Activated naive CD8-positive, alpha-beta T cell treated with anti-CD3 and anti-CD28 coated beads, Interleukin-2, amount 50 U/mL, for 24 hours (primary cell): ENCODE data around the gene VDAC1.

ENCODE experiments used
- ATAC-seq: fragments of 150-1000 bp; cut with Tn5 transposase; one replicate; pipeline ENCODE4 v1.10.0; 2021
- DNase-seq: peaks from one replicate; pipeline ENCODE4 v3.0.0; 2021
- H3K27ac Mint-ChIP-seq: one replicate; pipeline ENCODE4 v1.8.0; 2021; ENCODE audit warnings: mild to moderate bottlenecking, mixed read lengths
- H3K27me3 Mint-ChIP-seq: one replicate; pipeline ENCODE4 v1.8.0; 2021; ENCODE audit warnings: mixed read lengths
- H3K36me3 Mint-ChIP-seq: one replicate; pipeline ENCODE4 v1.8.0; 2021; ENCODE audit warnings: low read depth, mixed read lengths
- H3K4me1 Mint-ChIP-seq: one replicate; pipeline ENCODE4 v1.8.0; 2021; ENCODE audit warnings: mixed read lengths
- H3K4me3 Mint-ChIP-seq: one replicate; pipeline ENCODE4 v1.8.0; 2021; ENCODE audit warnings: mild to moderate bottlenecking, moderate library complexity, mixed read lengths
- H3K9me3 Mint-ChIP-seq: one replicate; pipeline ENCODE4 v1.8.0; 2021; ENCODE audit warnings: mixed read lengths

Gene VDAC1

DNA sequence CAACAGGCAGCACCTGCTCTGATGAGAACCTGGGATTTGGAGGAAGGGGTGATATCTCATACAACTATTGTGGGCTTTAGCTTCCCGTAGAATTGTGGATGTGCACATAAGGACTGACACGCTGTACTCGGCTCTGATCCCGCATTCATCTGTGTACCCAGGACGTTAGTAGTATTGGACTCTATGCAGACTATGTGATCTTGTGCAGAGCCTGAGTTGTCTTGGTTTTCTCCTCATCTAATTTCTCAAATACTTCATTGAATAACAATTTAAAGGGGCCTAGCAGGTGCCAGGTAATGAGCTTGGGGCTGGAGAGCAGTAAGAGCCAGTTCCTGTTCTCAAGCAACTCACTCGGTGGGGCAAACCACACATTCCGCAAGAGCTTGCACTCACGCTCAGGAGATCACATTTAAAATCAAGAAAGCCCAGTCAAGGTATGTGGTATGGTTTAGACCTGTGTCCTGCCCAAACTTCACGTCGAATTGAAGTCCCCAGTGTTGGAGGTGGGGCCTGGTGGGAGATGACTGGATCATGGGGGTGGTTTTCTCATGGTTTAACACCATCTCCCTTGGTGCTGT lies 51.1 kb downstream of the VDAC1 start:
- DNase-seq: no peak

DNA sequence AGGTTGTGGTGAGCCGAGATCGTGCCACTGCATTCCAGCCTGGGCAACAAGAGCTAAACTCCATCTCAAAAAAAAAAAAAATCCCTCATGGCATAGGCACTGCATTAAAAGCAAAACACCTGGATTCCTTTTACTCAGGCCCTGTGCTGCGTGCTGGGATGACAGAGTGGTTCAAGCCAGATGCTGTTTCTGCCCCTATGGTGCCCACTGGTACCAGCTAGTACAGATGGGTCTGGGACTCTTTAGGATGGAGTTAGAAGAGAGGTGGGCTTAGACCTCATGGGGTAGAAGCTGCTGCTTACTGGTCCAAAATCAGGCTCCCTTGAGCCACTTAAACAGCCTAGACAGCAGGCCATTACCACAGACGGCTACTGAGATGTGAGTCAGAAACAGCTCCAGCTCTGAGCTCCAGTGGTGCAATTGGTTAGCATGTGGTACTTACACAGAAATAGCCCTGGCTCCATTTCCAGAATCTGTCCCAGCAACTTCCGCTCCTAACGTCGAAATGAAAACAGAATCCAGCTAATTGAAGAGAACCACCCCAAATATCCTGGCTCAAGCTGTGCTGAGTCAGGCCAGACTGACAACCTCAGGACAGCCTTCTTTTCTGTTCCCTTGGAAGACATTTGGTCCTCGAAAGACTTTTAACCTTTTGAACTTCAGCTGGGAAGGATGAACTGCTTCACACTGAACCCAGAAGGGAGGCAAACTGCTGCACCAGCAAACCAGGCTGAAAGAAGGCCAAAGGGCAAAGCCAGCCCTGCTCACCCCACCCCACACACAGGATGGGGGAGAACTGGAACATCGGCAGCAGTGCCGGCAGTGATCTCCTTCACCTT lies 51.8 kb downstream of the VDAC1 start:
- DNase-seq: no peak
- H3K36me3 Mint-ChIP-seq: peaks cover 21% of the 10 kb centered on the region
- H3K4me3 Mint-ChIP-seq: no peak overlapping the region
- no peak overlapping the region for H3K27ac Mint-ChIP-seq
- no peaks in the 10 kb centered on the region for H3K27me3 Mint-ChIP-seq
- no peaks in the 10 kb centered on the region for H3K9me3 Mint-ChIP-seq
- ATAC-seq: no peak
- peaks cover 16% of the 10 kb centered on the region for H3K4me1 Mint-ChIP-seq

More for the DNA sequence above, 51.1 kb downstream of the VDAC1 start:
- Mint-ChIP-seq H3K27ac (no peak overlapping the region), H3K9me3 (no peaks in the 10 kb centered on the region), H3K4me3 (no peak overlapping the region), H3K4me1 (peaks cover 17% of the 10 kb centered on the region), H3K27me3 (no peaks in the 10 kb centered on the region), H3K36me3 (peaks cover 24% of the 10 kb centered on the region)
- peak; percentile 23 for ATAC-seq

DNA sequence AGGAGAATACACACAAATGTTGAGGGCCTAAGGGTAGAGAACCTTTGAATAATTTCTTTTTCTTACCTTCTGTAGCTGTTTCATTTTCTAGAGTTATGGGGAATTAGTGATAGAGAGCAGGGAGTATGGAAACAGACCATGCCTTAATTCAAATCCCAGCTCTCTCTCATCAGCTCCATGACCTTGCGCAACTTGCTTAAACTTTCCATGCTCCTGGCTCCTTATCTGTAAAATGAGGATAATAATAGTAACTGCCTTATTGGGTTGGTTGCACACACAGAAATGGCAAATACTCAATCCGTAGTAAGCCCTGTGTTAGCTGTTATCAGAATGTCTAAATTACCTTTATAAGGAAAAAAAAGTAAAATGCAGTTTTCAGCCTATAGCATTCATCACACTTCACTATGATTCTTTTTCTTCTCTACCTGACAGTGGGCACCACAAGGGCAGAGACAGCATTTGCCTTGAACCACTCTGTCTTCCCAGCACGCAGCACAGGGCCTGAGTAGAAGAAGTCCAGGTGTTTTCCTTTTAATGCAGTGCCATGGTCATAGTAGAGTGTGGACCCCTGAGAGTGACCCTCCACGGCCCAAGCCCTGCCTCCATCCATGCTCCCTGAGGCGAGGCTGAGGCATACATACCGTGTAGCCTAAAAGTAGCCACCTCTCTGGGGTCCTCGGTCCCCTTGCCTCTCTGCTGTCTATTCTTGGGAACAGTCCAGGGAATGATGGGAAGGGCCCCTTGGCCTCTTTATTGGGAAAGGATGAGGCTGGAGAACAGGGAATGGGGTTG lies 53.8 kb downstream of the VDAC1 start:
- H3K27me3 Mint-ChIP-seq: no peaks in the 10 kb centered on the region
- peaks cover 12% of the 10 kb centered on the region for H3K36me3 Mint-ChIP-seq
- H3K27ac Mint-ChIP-seq: no peak overlapping the region
- DNase-seq: no peak
- ATAC-seq: no peak
- H3K9me3 Mint-ChIP-seq: no peaks in the 10 kb centered on the region
- H3K4me3 Mint-ChIP-seq: no peak overlapping the region
- H3K4me1 Mint-ChIP-seq: peaks cover 4% of the 10 kb centered on the region

DNA sequence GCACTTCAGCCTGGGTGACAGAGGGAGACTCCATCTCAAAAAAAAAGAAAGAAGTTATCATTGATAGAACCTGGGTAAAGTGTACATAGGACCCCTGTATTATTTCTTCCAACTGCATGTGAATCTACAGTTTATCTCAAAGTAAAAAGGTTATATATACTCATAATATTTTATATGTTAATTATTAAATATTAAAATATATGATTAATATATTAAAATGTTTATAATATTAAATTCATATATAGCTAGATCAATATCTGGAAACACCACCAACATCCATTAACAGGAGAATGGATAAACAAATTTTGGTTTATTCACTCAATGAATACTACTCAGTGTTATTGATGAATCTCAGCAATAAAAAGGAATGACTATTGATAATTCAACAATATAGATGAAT lies 56.1 kb downstream of the VDAC1 start:
- no peak for ATAC-seq
- no peaks in the 10 kb centered on the region for H3K27me3 Mint-ChIP-seq
- no peaks in the 10 kb centered on the region for H3K36me3 Mint-ChIP-seq
- H3K4me3 Mint-ChIP-seq: no peak overlapping the region
- DNase-seq: no peak
- peaks cover 4% of the 10 kb centered on the region for H3K4me1 Mint-ChIP-seq
- H3K27ac Mint-ChIP-seq: no peak overlapping the region
- H3K9me3 Mint-ChIP-seq: no peaks in the 10 kb centered on the region

DNA sequence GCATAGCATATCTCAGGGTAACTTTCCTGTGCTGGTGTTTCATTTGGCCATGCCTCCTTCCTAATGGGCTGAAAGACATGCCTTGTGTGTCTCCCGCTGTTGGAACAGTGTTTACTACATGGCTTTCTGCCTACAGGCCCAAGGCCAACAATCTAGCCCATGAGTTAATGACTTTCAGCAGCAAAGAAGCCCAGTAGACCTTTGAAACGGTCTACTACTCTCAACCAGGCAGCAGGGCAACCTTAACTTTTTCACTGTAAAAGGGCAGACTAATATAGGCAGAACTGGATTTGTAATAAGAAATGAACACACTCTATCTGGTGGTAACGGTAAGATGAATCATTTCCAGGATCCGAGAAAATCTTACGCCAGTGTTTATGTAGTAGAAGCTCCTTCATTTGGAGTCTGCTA lies 57.3 kb downstream of the VDAC1 start:
- Mint-ChIP-seq H3K4me3 (no peak overlapping the region), H3K9me3 (no peaks in the 10 kb centered on the region), H3K4me1 (peaks cover 13% of the 10 kb centered on the region), H3K27ac (no peak overlapping the region), H3K36me3 (no peaks in the 10 kb centered on the region), H3K27me3 (no peaks in the 10 kb centered on the region)
- ATAC-seq: no peak
- no peak for DNase-seq

DNA sequence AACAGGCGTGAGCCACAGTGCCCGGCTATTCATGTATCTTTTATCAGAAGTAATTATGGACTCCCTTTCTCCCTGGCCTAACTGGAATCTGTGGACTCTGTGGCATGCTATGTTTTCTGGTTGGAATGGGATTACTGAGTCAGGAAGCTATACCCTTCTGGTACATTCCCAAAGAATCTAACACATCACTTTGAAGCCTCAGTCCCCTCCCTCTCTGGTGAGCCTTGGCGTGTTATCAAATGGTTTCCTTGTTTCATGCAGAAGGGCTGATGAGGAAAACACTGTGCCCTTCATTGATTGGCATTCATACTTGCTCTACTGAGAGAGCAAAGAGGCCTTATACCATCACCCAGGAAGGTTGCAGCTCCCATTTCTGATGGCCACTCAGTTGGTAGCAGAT lies 59.2 kb downstream of the VDAC1 start:
- peaks cover 2% of the 10 kb centered on the region for H3K27me3 Mint-ChIP-seq
- H3K9me3 Mint-ChIP-seq: no peaks in the 10 kb centered on the region
- H3K4me1 Mint-ChIP-seq: peaks cover 16% of the 10 kb centered on the region
- H3K4me3 Mint-ChIP-seq: no peak overlapping the region
- no peaks in the 10 kb centered on the region for H3K36me3 Mint-ChIP-seq
- ATAC-seq: no peak
- H3K27ac Mint-ChIP-seq: no peak overlapping the region
- DNase-seq: no peak

DNA sequence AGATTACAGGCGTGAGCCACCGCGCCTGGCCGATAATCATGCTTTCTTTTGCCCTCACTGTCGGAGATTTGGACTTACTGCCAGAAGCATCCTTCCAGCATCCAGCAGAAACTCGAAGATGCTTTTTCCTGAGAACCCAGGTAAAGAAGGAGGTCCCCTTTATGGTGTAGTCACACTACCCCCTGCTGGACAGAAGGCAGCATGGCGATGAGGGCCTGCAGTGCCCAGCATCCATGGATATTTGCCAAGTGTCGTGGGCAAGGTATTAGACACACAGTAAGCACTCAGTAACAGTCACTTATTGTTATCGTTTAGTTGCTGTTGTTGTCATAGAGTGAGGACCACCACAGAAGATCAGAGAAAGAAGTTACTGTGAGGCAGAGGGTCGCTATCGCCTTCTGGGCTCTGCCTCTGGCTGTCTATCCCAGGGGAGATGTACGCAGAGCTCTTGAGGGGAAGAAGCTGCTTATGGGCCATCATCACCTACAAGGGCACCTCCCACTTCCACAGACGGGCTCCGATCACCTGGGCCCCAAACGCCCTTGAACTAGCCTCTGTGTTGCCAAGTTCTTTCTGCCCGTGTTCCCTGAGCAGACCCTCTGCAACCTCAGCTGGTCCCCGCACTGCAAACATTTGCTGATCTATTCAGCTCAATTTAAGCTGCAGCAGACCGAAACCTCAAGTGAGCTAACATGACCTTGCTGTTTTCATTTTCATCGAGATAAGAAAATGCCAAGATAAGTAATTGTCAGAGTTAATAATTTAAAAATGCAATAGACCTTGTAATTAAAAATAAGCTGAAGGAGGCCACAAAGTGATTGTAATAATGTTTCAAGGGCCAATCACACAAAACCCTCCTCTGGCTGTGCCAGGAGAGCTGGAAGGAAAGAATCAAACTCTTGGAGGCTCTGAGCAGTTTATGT lies 60.3 kb downstream of the VDAC1 start:
- ATAC-seq: peak; percentile 76

DNA sequence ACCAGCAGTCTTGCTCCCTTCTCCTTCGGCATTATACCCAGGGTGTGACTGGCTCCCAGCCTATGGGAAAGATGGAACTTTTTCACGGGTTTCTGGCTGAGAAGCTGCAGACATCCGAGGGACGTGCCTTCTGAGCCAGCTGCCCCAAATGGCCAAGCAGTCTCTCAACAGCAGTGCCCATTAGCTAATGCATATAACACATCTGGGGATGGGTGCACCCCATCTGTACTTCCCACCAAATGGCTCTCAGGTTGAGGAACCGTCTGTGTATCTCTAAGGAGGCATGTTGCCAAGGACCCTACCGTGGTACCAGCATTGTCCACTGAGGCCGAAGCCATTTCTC lies 61.3 kb downstream of the VDAC1 start:
- H3K4me3 Mint-ChIP-seq: no peak overlapping the region
- peaks cover 2% of the 10 kb centered on the region for H3K27me3 Mint-ChIP-seq
- no peak overlapping the region for H3K27ac Mint-ChIP-seq
- ATAC-seq: no peak
- H3K4me1 Mint-ChIP-seq: peaks cover 24% of the 10 kb centered on the region
- no peaks in the 10 kb centered on the region for H3K36me3 Mint-ChIP-seq
- DNase-seq: no peak
- no peaks in the 10 kb centered on the region for H3K9me3 Mint-ChIP-seq

More for the DNA sequence above, 60.3 kb downstream of the VDAC1 start:
- Mint-ChIP-seq H3K27ac (no peak overlapping the region), H3K4me1 (peaks cover 18% of the 10 kb centered on the region), H3K9me3 (no peaks in the 10 kb centered on the region), H3K27me3 (peaks cover 2% of the 10 kb centered on the region), H3K36me3 (no peaks in the 10 kb centered on the region), H3K4me3 (no peak overlapping the region)
- peak; percentile 67 for DNase-seq

DNA sequence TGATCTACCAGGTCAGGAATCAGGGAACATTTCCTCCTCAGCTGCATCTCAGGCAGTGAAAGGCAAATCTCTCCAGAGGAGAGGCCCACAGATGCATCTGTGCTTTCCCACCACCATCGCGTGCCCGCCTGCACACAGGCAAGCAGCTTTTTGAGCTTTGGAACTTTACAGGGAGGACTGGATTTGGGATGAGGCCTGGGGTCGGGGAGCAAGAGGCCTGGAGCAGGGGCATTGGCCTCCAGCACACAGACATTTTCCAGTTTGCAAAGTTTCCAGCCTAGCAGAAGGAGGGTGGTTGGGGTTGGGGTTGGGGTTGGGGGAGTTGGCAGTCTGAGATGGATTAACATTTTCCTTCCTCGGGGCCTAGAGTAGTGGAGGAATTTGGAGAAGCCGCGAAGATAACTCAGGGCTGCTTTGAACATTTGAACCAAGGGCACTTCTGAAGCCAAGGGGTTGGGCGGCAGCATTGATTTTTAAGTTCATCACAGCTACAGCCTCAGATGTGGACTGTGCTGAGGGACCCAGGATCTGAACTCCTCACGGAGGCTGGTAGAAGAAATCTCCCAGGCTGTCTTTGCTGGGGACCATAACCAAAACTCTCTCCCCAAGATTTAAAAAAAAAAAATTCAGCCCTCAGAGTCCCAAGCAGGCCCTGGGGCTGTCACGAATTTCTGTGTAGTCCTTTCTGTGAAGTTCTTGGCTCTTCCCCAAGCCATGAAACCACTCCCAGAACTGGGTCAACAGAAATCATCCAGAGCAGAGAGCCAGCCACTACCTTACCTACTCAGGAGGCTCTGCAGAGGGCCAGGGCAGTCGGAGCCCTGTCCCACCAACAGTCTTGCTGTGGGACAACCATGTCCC lies 61.9 kb downstream of the VDAC1 start:
- no peak overlapping the region for H3K4me3 Mint-ChIP-seq
- no peaks in the 10 kb centered on the region for H3K9me3 Mint-ChIP-seq
- peaks cover 28% of the 10 kb centered on the region for H3K4me1 Mint-ChIP-seq
- peak overlapping the region; percentile 75 for H3K27ac Mint-ChIP-seq
- no peaks in the 10 kb centered on the region for H3K36me3 Mint-ChIP-seq
- H3K27me3 Mint-ChIP-seq: peaks cover 2% of the 10 kb centered on the region
- ATAC-seq: no peak
- no peak for DNase-seq

DNA sequence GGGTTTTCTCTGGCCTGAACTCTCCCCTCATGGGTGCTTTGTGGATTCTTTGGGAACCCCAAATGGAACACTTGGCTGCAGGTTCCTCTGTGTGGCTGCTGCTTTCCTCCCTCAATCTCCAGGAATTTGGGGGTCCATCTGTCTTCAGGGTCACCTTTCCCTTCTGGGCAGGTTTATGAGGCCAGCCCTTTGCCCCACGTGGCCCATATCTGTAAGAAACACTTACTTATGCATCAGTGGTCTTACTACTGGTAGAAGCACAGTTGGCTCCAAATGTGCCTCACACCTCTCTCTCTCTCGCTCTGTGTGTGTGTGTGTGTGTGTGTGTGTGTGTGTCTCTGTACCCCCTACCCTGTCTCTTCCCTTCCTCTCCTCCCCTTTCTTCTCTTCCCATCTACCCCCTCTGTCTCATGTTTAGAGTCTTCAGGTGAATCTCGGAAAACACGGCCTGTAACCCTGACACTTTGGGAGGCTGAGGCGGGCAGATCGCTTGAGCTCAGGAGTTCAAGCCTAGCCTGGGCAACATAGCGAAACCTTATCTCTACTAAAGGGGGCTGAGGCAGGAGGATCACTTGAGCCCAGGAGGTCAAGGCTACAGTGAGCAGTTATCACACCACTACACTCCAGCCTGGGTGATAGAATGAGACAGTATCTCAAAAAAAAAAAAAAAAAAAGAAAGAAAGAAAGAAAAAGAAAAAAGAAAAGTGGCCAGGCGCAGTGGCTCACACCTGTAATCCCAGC lies 63.1 kb downstream of the VDAC1 start:
- H3K9me3 Mint-ChIP-seq: no peaks in the 10 kb centered on the region
- no peak overlapping the region for H3K4me3 Mint-ChIP-seq
- H3K27ac Mint-ChIP-seq: no peak overlapping the region
- peaks cover 2% of the 10 kb centered on the region for H3K36me3 Mint-ChIP-seq
- ATAC-seq (no peak), DNase-seq (no peak)
- H3K27me3 Mint-ChIP-seq: peaks cover 2% of the 10 kb centered on the region
- H3K4me1 Mint-ChIP-seq: peaks cover 33% of the 10 kb centered on the region

DNA sequence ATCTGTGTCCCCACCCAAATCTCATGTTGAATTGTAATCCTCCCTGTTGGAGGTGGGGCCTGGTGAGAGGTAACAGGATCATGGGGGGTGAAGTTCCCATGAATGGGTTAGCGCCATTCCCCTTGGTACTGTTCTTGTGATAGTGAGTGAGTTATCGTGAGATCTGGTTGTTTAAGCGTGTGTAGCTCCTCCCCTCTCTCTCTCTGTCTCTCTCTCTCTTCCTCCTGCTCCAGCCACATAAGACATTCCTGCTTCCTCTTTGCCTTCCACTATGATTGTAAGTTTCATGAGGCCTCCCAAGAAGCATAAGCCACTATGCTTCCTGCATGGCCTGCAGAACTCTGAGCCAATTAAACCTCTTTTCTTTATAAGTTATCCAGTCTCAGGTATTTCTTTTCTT lies 65.1 kb downstream of the VDAC1 start:
- Mint-ChIP-seq H3K36me3 (peaks cover 3% of the 10 kb centered on the region), H3K27ac (peak overlapping the region; percentile 29), H3K4me1 (peaks cover 38% of the 10 kb centered on the region), H3K9me3 (no peaks in the 10 kb centered on the region), H3K4me3 (no peak overlapping the region), H3K27me3 (peaks cover 2% of the 10 kb centered on the region)
- DNase-seq (no peak), ATAC-seq (no peak)

DNA sequence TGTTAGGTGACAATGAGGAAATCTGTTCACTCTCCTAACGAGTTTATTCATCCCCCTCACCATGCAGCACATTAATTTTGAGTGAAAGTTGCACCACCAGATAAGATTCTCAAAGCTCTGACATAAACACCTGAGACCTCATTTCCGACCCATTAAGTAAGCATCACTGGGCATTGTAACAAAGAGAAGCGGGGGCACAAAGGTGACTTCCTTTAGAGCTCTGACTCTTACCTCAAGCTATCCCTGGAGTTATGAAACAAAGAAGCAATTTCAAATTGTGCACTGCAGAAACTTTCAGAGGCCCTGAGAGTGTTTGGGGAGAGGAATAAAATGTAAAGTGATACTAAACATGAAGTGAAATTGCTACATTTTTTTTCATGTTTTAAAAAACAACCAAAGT lies 65.8 kb downstream of the VDAC1 start:
- no peaks in the 10 kb centered on the region for H3K9me3 Mint-ChIP-seq
- DNase-seq: no peak
- peaks cover 46% of the 10 kb centered on the region for H3K4me1 Mint-ChIP-seq
- H3K4me3 Mint-ChIP-seq: no peak overlapping the region
- no peak overlapping the region for H3K27ac Mint-ChIP-seq
- H3K27me3 Mint-ChIP-seq: peaks cover 2% of the 10 kb centered on the region
- no peak for ATAC-seq
- H3K36me3 Mint-ChIP-seq: peaks cover 3% of the 10 kb centered on the region
